Activated CD8-positive, alpha-beta memory T cell treated with anti-CD3 and anti-CD28 coated beads for 36 hours (primary cell): ENCODE measurements around the gene LRRC7. TPM values are rescaled to one million over a fixed set of nuclear protein-coding genes. Genes with fewer than 3 reads are reported as not detected.
"Not testable (repeated sequence)": the region's sequence is repeated elsewhere in the genome, so short reads cannot be mapped to it uniquely, and the experiment has no call there.

Experiments used
- CTCF ChIA-PET: fragments of 350-600 bp; sonication (Branson Sonifier 250); formaldehyde crosslinking; loops from one replicate; lab custom pipeline; 2021; ENCODE audit warnings: antibody characterized with exemption; lab: Charles Lee
- POLR2A ChIA-PET: fragments of 350-600 bp; sonication (Branson Sonifier 250); formaldehyde crosslinking; loops from one replicate; lab custom pipeline; 2021; ENCODE audit warnings: antibody characterized with exemption; lab: Charles Lee
- total RNA-seq, 2 experiments: library from RNA; stranded (reverse); gene quantifications; one replicate each; pipeline ENCODE4 v1.2.3, GENCODE V29; 2021

The LRRC7 gene
- total RNA-seq, 2 experiments from 2014 or later: not detected

- CTCF ChIA-PET, POLR2A ChIA-PET: not testable (repeated sequence)
Measured at GRCh38 chr1:69928234-69928633, 360.5 kb downstream of the LRRC7 start.

- ChIA-PET CTCF (no interaction called here), POLR2A (no interaction called here)
Measured at GRCh38 chr1:69929308-69930057, 361.8 kb downstream of the LRRC7 start.

GRCh38 chr1:69930396-69930795 is 362.7 kb downstream of the LRRC7 start:
- CTCF ChIA-PET: no interaction called here
- POLR2A ChIA-PET: no interaction called here

- ChIA-PET POLR2A (no interaction called here), CTCF (no interaction called here)
Measured at GRCh38 chr1:69932760-69933159, 365.0 kb downstream of the LRRC7 start.

- ChIA-PET POLR2A (no interaction called here), CTCF (no interaction called here)
Measured at GRCh38 chr1:69940231-69940630, 372.5 kb downstream of the LRRC7 start.

- ChIA-PET CTCF (no interaction called here), POLR2A (no interaction called here)
Measured at GRCh38 chr1:69940816-69941215, 373.1 kb downstream of the LRRC7 start.

GRCh38 chr1:69943030-69943429 is 375.3 kb downstream of the LRRC7 start:
- POLR2A ChIA-PET: no interaction called here

GRCh38 chr1:69946935-69947334 is 379.2 kb downstream of the LRRC7 start:
- CTCF ChIA-PET: no interaction called here

More at GRCh38 chr1:69943030-69943429, 375.3 kb downstream of the LRRC7 start:
- CTCF ChIA-PET: no interaction called here

GRCh38 chr1:69947837-69948236 is 380.1 kb downstream of the LRRC7 start:
- POLR2A ChIA-PET: no interaction called here
- CTCF ChIA-PET: no interaction called here

More at GRCh38 chr1:69946935-69947334, 379.2 kb downstream of the LRRC7 start:
- POLR2A ChIA-PET: no interaction called here

GRCh38 chr1:69952676-69953075 is 385.0 kb downstream of the LRRC7 start:
- POLR2A ChIA-PET: no interaction called here

GRCh38 chr1:69962452-69962851 is 394.7 kb downstream of the LRRC7 start:
- POLR2A ChIA-PET, CTCF ChIA-PET: not testable (repeated sequence)

More at GRCh38 chr1:69952676-69953075, 385.0 kb downstream of the LRRC7 start:
- CTCF ChIA-PET: no interaction called here

- CTCF ChIA-PET: interaction anchor here (0.6 kb wide), 1 partner anchor 973 kb away, joined by 3 read pairs; no protein-coding TSS in a partner anchor
- POLR2A ChIA-PET: no interaction called here
Measured at GRCh38 chr1:69967245-69967766, 399.6 kb downstream of the LRRC7 start.

GRCh38 chr1:69976896-69977295 is 409.2 kb downstream of the LRRC7 start:
- ChIA-PET CTCF (no interaction called here), POLR2A (no interaction called here)

GRCh38 chr1:69982992-69983391 is 415.3 kb downstream of the LRRC7 start:
- ChIA-PET CTCF (no interaction called here), POLR2A (no interaction called here)

- ChIA-PET POLR2A (no interaction called here), CTCF (no interaction called here)
Measured at GRCh38 chr1:69985376-69985775, 417.7 kb downstream of the LRRC7 start.

- ChIA-PET CTCF (no interaction called here), POLR2A (no interaction called here)
Measured at GRCh38 chr1:69985901-69986439, 418.2 kb downstream of the LRRC7 start.

- POLR2A ChIA-PET: no interaction called here
- CTCF ChIA-PET: no interaction called here
Measured at GRCh38 chr1:69987881-69988280, 420.2 kb downstream of the LRRC7 start.

GRCh38 chr1:69991644-69992043 is 423.9 kb downstream of the LRRC7 start:
- POLR2A ChIA-PET: no interaction called here
- CTCF ChIA-PET: no interaction called here

- CTCF ChIA-PET: no interaction called here
- POLR2A ChIA-PET: no interaction called here
Measured at GRCh38 chr1:69992594-69992993, 424.9 kb downstream of the LRRC7 start.

- CTCF ChIA-PET: no interaction called here
Measured at GRCh38 chr1:69993810-69994209, 426.1 kb downstream of the LRRC7 start.

GRCh38 chr1:69994241-69994640 is 426.5 kb downstream of the LRRC7 start:
- ChIA-PET POLR2A (no interaction called here), CTCF (no interaction called here)

More at GRCh38 chr1:69993810-69994209, 426.1 kb downstream of the LRRC7 start:
- POLR2A ChIA-PET: no interaction called here
